HFF-Myc (cell line): ENCODE results near the gene SCYGR6.

Experiments used
- DNase-seq: peaks from one replicate; pipeline ENCODE4 v3.0.0-alpha.2; 2011; ENCODE audit warnings: low read depth; ENCODE audit errors: extremely low read depth
- H3K4me3 ChIP-seq: replicated peaks from 2 replicates; pipeline ENCODE4 v1.5.1; 2011; ENCODE audit warnings: low read depth, mild to moderate bottlenecking, control low read depth, low read length
- TF ChIP-seq, protein P1 (sequence below): IDR thresholded peaks from 2 replicates; pipeline ENCODE4 v1.5.1; 2012; ENCODE audit warnings: mild to moderate bottlenecking, low read depth, low read length, control low read depth; ENCODE audit errors: missing control alignments

The SCYGR6 gene

DNA sequence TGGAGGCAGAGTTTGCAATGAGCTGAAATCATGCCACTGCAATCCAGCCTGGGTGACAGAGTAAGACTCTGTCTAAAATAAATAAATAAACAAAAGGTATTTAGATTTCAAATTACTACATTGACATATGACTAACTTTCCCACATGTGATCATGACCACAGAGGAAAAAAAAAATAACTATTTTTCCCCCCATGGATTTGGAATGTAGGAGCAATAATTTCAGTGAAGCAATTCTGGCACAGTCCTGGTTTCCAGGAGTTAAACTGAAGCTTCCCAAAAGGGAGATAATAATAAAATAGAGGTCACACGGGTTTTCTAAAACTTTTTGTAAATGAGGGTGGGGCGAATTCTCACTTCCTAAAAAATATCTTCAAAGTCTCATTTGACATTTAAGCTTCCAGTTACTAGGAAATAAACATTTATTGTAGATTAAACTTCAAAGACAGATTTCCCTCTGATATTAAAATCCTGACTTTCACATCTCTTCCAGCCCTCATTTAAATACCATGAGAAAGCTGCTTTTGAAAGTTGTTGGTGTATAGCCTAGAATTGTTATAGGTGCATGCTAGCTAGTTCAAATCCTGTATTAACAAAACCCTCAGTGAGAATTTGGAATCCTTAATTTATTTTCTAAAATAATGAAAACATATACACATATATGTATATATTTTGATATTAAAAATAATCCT is 27.4 kb downstream of the SCYGR6 start:
- TF ChIP-seq, protein P1, sequence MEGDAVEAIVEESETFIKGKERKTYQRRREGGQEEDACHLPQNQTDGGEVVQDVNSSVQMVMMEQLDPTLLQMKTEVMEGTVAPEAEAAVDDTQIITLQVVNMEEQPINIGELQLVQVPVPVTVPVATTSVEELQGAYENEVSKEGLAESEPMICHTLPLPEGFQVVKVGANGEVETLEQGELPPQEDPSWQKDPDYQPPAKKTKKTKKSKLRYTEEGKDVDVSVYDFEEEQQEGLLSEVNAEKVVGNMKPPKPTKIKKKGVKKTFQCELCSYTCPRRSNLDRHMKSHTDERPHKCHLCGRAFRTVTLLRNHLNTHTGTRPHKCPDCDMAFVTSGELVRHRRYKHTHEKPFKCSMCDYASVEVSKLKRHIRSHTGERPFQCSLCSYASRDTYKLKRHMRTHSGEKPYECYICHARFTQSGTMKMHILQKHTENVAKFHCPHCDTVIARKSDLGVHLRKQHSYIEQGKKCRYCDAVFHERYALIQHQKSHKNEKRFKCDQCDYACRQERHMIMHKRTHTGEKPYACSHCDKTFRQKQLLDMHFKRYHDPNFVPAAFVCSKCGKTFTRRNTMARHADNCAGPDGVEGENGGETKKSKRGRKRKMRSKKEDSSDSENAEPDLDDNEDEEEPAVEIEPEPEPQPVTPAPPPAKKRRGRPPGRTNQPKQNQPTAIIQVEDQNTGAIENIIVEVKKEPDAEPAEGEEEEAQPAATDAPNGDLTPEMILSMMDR: no peak
- no peak for DNase-seq
- H3K4me3 ChIP-seq: no peak overlapping the region

DNA sequence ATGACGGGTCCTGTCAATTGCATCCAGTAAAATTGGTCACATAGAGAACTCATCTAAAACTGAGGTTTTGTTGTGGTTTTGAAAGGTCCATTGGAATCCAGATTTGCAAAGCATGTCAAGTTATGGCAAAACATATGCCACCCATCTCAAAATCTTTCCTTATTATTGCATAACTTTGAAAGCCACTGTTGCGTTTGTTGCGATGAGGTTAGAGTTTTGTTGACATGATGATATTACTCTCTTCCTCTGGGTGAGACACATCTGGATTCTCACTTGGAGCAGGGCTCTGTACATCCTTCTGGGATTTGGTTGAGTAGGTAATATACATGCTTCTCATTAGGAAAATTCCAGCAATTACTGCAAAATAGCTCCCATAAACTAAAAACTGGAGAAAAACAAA is 37.4 kb downstream of the SCYGR6 start:
- DNase-seq: no peak
- no peak overlapping the region for H3K4me3 ChIP-seq
- TF ChIP-seq, protein P1: no peak

DNA sequence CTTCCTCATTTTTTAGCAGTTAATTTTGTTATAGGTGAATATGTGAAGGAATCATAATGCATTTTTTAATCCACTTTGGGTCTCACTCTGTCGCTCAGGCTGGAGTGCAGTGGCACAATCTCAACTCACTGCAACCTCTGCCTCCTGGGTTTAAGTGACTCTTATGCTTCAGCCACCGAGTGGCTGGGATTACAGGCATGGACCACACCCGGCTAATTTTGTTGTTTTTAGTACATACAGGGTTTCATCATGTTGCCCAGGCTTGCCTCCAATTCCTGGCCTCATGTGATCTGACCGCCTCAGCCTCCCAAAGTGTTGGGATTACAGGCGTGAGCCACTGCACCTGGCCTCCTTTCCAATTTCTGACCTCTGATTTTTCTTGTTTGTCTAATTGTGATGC is 40.3 kb downstream of the SCYGR6 start:
- DNase-seq: no peak
- TF ChIP-seq, protein P1: no peak
- H3K4me3 ChIP-seq: no peak overlapping the region

DNA sequence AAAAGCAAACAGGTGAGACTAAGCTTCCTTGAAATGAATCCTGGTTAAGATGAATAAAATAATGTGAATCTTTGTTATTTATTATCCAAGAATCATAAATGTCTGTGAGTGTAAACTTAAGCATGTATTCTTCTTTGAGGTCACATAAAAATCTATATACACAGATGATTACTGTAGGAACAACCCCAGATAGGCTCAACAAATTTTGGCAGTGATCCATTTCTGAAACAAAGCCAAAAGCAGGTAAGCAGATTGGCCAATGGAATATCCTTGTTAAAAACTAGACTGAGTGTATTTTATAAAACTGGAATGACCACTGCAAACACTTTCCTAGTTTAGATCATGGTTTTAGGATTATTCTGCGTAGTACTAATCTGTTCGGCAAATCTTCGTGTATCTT is 46.6 kb downstream of the SCYGR6 start:
- no peak overlapping the region for H3K4me3 ChIP-seq
- DNase-seq: no peak
- TF ChIP-seq, protein P1: no peak

DNA sequence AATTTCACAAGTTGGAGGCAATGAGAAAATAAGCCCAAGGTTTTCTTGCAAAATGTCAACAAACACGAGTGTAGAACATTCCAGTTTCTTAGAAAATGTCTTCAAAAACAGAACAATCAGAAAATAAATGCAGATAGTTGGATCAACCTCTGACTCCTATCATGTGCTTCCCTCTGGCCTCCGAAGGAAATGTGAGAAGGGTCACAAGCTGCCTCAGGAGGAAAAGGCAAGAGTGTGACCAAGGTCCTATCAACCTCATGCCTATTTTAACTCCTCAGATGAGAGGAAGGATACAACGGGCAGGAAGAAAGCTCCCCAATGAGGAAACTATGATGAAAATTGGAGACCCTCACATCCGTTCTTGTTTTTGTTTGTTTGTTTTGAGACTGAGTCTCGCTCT is 50.1 kb downstream of the SCYGR6 start:
- TF ChIP-seq, protein P1: no peak
- H3K4me3 ChIP-seq: no peak overlapping the region
- DNase-seq: no peak
